Measurements from ENCODE around the gene ACBD3. TPM values are rescaled to one million over a fixed set of nuclear protein-coding genes. Genes with fewer than 3 reads are reported as not detected.
A peak's percentile ranks its signal among the peaks of the same experiment; 100 is the strongest.

The ACBD3 gene
- polyA plus RNA-seq, 1 of the 3 experiments (the other 2 are of a cell fraction), result 17.8 TPM

GRCh38 chr1:226109829-226110248 lies 76.7 kb downstream of the ACBD3 start:
- Histone ChIP-seq H2AFZ (ENCODE audit: low read depth) (peak overlapping the region; percentile 95), H3K9me3 (no peaks in the 10 kb centered on the region), H3F3A (replicated peaks; ENCODE audit: insufficient read depth) (peaks cover 5% of the 10 kb centered on the region), H3K4me3 (ENCODE audit: low read depth in 2 of 2, low read length in 1 of 2) (peak overlapping the region; percentile 58 to 71), H3K27me3 (ENCODE audit: insufficient read depth) (no peaks in the 10 kb centered on the region), H3K9me2 (no peaks in the 10 kb centered on the region), H3K27ac (ENCODE audit: low read depth in 2 of 2, low read length in 1 of 2) (peak overlapping the region; percentile 84 to 95), H3K9ac (peak overlapping the region; percentile 81), H3K4me2 (peak overlapping the region; percentile 98), H3K79me2 (ENCODE audit: insufficient read depth) (no peaks in the 10 kb centered on the region), H3K4me1 (ENCODE audit: control insufficient read depth in 1 of 2, insufficient read depth in 2 of 2, low read depth in 1 of 2, low read length in 1 of 2) (peaks cover 15 to 19% of the 10 kb centered on the region in 2 experiments; a peak in 3 of 4 replicates), H3K36me3 (replicated peaks in 1 of 2; ENCODE audit: control insufficient read depth in 1 of 2, insufficient read depth in 2 of 2, low read length in 1 of 2) (no peaks in the 10 kb centered on the region), H4K20me1 (ENCODE audit: insufficient read depth) (no peaks in the 10 kb centered on the region)
- CTCF ChIA-PET, result interaction anchor here (0.7 to 5.7 kb wide), 11 partner anchors 10 to 223 kb away, joined by 3 to 38 read pairs (median 5); no protein-coding TSS in a partner anchor
- POLR2A ChIA-PET, result interaction anchor here (0.7 to 2.8 kb wide), 7 partner anchors 9 to 47 kb away, joined by 3 to 30 read pairs (median 5); partner anchors contain the start of gene H3-3A
- 1% methylated on average over 15 of the region's 57 CpGs for WGBS (ENCODE audit: low lambda C conversion rate)
- DNase-seq, result peak; percentile 99
- TF ChIP-seq FOXM1 (IDR thresholded peaks at IDR 0.05; ENCODE audit: low read depth) (no peak), YY1 (IDR thresholded peaks at IDR 0.05; ENCODE audit: low read depth) (no peak), NRF1 (IDR thresholded peaks at IDR 0.05; ENCODE audit: low read depth, low read length) (peak; percentile 56), PBX3 (IDR thresholded peaks at IDR 0.05) (peak; percentile 65), POLR2AphosphoS5 (IDR thresholded peaks at IDR 0.05; ENCODE audit: low read depth, low read length) (peak; percentile 54; the same call in 1 of the 2 replicates), ELF1 (IDR thresholded peaks at IDR 0.05) (no peak), RXRA (IDR thresholded peaks at IDR 0.05; ENCODE audit: borderline replicate concordance, low read depth) (no peak), MXI1 (IDR thresholded peaks at IDR 0.05; ENCODE audit: low read depth, low read length) (peak; percentile 78; the same call in 1 of the 2 replicates), SIN3A (IDR thresholded peaks at IDR 0.05; ENCODE audit: borderline replicate concordance, low read depth, low read length) (peak; percentile 10; the same call in 1 of the 2 replicates), RAD21 (IDR thresholded peaks at IDR 0.05; ENCODE audit: low read length) (peak; percentile 24; the same call in 1 of the 2 replicates), TEAD4 (IDR thresholded peaks at IDR 0.05; ENCODE audit: borderline replicate concordance, insufficient read depth) (no peak)
- TF ChIP-seq, protein P1, sequence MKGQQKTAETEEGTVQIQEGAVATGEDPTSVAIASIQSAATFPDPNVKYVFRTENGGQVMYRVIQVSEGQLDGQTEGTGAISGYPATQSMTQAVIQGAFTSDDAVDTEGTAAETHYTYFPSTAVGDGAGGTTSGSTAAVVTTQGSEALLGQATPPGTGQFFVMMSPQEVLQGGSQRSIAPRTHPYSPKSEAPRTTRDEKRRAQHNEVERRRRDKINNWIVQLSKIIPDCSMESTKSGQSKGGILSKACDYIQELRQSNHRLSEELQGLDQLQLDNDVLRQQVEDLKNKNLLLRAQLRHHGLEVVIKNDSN (IDR thresholded peaks at IDR 0.05; ENCODE audit: borderline replicate concordance, low read depth), result no peak
- TF ChIP-seq, protein P2, sequence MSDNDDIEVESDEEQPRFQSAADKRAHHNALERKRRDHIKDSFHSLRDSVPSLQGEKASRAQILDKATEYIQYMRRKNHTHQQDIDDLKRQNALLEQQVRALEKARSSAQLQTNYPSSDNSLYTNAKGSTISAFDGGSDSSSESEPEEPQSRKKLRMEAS (IDR thresholded peaks at IDR 0.05; ENCODE audit: low read depth), result peak; percentile 36; the same call in 1 of the 2 replicates
- TF ChIP-seq, protein P3, sequence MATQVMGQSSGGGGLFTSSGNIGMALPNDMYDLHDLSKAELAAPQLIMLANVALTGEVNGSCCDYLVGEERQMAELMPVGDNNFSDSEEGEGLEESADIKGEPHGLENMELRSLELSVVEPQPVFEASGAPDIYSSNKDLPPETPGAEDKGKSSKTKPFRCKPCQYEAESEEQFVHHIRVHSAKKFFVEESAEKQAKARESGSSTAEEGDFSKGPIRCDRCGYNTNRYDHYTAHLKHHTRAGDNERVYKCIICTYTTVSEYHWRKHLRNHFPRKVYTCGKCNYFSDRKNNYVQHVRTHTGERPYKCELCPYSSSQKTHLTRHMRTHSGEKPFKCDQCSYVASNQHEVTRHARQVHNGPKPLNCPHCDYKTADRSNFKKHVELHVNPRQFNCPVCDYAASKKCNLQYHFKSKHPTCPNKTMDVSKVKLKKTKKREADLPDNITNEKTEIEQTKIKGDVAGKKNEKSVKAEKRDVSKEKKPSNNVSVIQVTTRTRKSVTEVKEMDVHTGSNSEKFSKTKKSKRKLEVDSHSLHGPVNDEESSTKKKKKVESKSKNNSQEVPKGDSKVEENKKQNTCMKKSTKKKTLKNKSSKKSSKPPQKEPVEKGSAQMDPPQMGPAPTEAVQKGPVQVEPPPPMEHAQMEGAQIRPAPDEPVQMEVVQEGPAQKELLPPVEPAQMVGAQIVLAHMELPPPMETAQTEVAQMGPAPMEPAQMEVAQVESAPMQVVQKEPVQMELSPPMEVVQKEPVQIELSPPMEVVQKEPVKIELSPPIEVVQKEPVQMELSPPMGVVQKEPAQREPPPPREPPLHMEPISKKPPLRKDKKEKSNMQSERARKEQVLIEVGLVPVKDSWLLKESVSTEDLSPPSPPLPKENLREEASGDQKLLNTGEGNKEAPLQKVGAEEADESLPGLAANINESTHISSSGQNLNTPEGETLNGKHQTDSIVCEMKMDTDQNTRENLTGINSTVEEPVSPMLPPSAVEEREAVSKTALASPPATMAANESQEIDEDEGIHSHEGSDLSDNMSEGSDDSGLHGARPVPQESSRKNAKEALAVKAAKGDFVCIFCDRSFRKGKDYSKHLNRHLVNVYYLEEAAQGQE (IDR thresholded peaks at IDR 0.05; ENCODE audit: low read depth, low read length), result no peak
